IMR-90 (cell line): ENCODE results near the gene KRTAP12-2. TPM values are rescaled to one million over a fixed set of nuclear protein-coding genes. Genes with fewer than 3 reads are reported as not detected.

Source experiments
- ATAC-seq: fragments of 200-7000 bp; cut with Tn5 transposase; 2 replicates; pipeline ENCODE4 v1.9.1; 2020; ENCODE audit warnings: low read depth, mild to moderate bottlenecking, moderate library complexity
- BruUV-seq: library from RNA; stranded (reverse); fragments of 400-500 nt; replicated peaks from 2 replicates; lab custom pipeline; 2021; lab: Mats Ljungman, UMichigan
- CTCF ChIA-PET: fragments of 300-600 bp; formaldehyde crosslinking; extraction: SDS; loops from one replicate; lab custom pipeline; 2021; ENCODE audit warnings: antibody characterized with exemption; lab: Yijun Ruan, JAX
- POLR2A ChIA-PET: fragments of 300-600 bp; sonication (Branson Sonifier 250); formaldehyde crosslinking; loops from one replicate; lab custom pipeline; 2022; ENCODE audit warnings: antibody characterized with exemption; ENCODE audit not compliant: unreplicated experiment; lab: Charles Lee
- DNase-seq: peaks from one replicate; pipeline ENCODE4 v3.0.0; 2013
- H2AFZ ChIP-seq: replicated peaks from 2 replicates; pipeline ENCODE3; 2013; ENCODE audit warnings: low read length, mild to moderate bottlenecking; ENCODE audit not compliant: poor library complexity
- H2AK5ac ChIP-seq: 2 replicates; pipeline ENCODE4 v1.6.1; 2013; ENCODE audit warnings: low read depth, low read length, inconsistent platforms
- H2AK9ac ChIP-seq: replicated peaks from 2 replicates; pipeline ENCODE3; 2013; ENCODE audit warnings: mild to moderate bottlenecking, low read depth, low read length, moderate library complexity; ENCODE audit not compliant: poor library complexity
- H2BK120ac ChIP-seq: 2 replicates; pipeline ENCODE4 v1.6.1; 2013; ENCODE audit warnings: low read depth, low read length, inconsistent platforms
- H2BK15ac ChIP-seq: 3 replicates; pipeline ENCODE4 v1.6.1; 2013; ENCODE audit warnings: low read depth, low read length, inconsistent platforms
- H2BK20ac ChIP-seq: 2 replicates; pipeline ENCODE4 v1.6.1; 2013; ENCODE audit warnings: low read depth, mild to moderate bottlenecking, inconsistent platforms, low read length, moderate library complexity
- H2BK5ac ChIP-seq: 2 replicates; pipeline ENCODE4 v1.6.1; 2013; ENCODE audit warnings: mild to moderate bottlenecking, low read depth, low read length, inconsistent platforms; ENCODE audit not compliant: poor library complexity, severe bottlenecking
- H3K14ac ChIP-seq: replicated peaks from 2 replicates; pipeline ENCODE4 v1.6.1; 2013; ENCODE audit warnings: low read depth, low read length, inconsistent platforms
- H3K18ac ChIP-seq: 2 replicates; pipeline ENCODE4 v1.6.1; 2013; ENCODE audit warnings: low read depth, low read length, control low read depth
- H3K23ac ChIP-seq: 2 replicates; pipeline ENCODE4 v1.6.1; 2013; ENCODE audit warnings: low read depth, low read length, inconsistent platforms
- H3K27ac ChIP-seq: 2 replicates; pipeline ENCODE4 v1.5.1; 2013; ENCODE audit warnings: mild to moderate bottlenecking, control low read depth, low read length; ENCODE audit not compliant: insufficient read depth
- H3K27me3 ChIP-seq: 2 replicates; pipeline ENCODE4 v1.6.1; 2013; ENCODE audit warnings: low read length; ENCODE audit not compliant: control insufficient read depth, insufficient read depth
- H3K36me3 ChIP-seq: 2 replicates; pipeline ENCODE4 v1.6.1; 2013; ENCODE audit warnings: low read length, mixed read lengths; ENCODE audit not compliant: control insufficient read depth, insufficient read depth
- H3K4ac ChIP-seq: 2 replicates; pipeline ENCODE4 v1.6.1; 2013; ENCODE audit warnings: low read depth, low read length, inconsistent platforms
- H3K4me1 ChIP-seq: 2 replicates; pipeline ENCODE4 v1.6.1; 2013; ENCODE audit warnings: low read length, mixed read lengths; ENCODE audit not compliant: control insufficient read depth, insufficient read depth
- H3K4me2 ChIP-seq: 2 replicates; pipeline ENCODE4 v1.6.1; 2013; ENCODE audit warnings: low read depth, mild to moderate bottlenecking, control low read depth, low read length, moderate library complexity
- H3K4me3 ChIP-seq: 2 replicates; pipeline ENCODE4 v1.5.1; 2013; ENCODE audit warnings: low read depth, mild to moderate bottlenecking, control low read depth, low read length, moderate library complexity; ENCODE audit not compliant: insufficient read depth
- H3K56ac ChIP-seq: 2 replicates; pipeline ENCODE4 v1.6.1; 2013; ENCODE audit warnings: low read length, inconsistent platforms; ENCODE audit not compliant: insufficient read depth; ENCODE audit errors: extremely low read depth
- H3K79me1 ChIP-seq, 2 experiments: 2 replicates each; pipeline ENCODE4 v1.6.1; 2013; ENCODE audit warnings: low read length in 2 of 2, inconsistent platforms in 1 of 2, low read depth in 1 of 2
- H3K9ac ChIP-seq: 2 replicates; pipeline ENCODE4 v1.6.1; 2013; ENCODE audit warnings: low read depth, low read length, control low read depth
- H3K9me1 ChIP-seq: 2 replicates; pipeline ENCODE4 v1.6.1; 2013; ENCODE audit warnings: low read length, inconsistent platforms; ENCODE audit not compliant: insufficient read depth
- H3K9me3 ChIP-seq: 2 replicates; pipeline ENCODE4 v1.6.1; 2013; ENCODE audit warnings: low read length; ENCODE audit not compliant: control insufficient read depth, insufficient read depth
- H4K20me1 ChIP-seq: 2 replicates; pipeline ENCODE4 v1.6.1; 2013; ENCODE audit warnings: low read length, inconsistent platforms; ENCODE audit not compliant: insufficient read depth
- H4K5ac ChIP-seq: 2 replicates; pipeline ENCODE4 v1.6.1; 2013; ENCODE audit warnings: mild to moderate bottlenecking, low read depth, low read length, control low read depth
- H4K8ac ChIP-seq, 2 experiments: 2 replicates each; pipeline ENCODE4 v1.6.1; 2013; ENCODE audit warnings: low read depth in 2 of 2, low read length in 2 of 2, control low read depth in 1 of 2, inconsistent platforms in 1 of 2
- H4K91ac ChIP-seq: 2 replicates; pipeline ENCODE4 v1.6.1; 2013; ENCODE audit warnings: low read depth, low read length, inconsistent platforms; ENCODE audit not compliant: insufficient read depth
- POLR2A ChIP-seq: IDR thresholded peaks from 2 replicates; pipeline ENCODE4 v1.6.1; 2012; ENCODE audit warnings: mild to moderate bottlenecking, low read depth, low read length
- SMC3 ChIP-seq: fragments of 150-350 bp; IDR thresholded peaks from 2 replicates; pipeline ENCODE4 v1.6.1; 2016; ENCODE audit warnings: low read depth, mild to moderate bottlenecking, antibody characterized with exemption, low read length, moderate library complexity
- WGBS, 2 experiments: methylation state at CpG; one replicate each; pipeline versions ENCODE4 v1.1.5 to v1.1.7; 2013; ENCODE audit warnings: missing lambda C conversion rate in 2 of 2; ENCODE audit not compliant: insufficient read length in 1 of 2; ENCODE audit errors: extremely low coverage in 2 of 2; 5-methylcytosine and 5-hydroxymethylcytosine counted together
- dilution Hi-C: fragments of 300-500 bp; cut with HindIII; formaldehyde crosslinking; loops from one replicate; pipeline ENCODE4 v1.14.3; 2018; ENCODE audit warnings: low sequenced_read_pairs; ENCODE audit not compliant: unreplicated experiment
- in situ Hi-C: fragments of 300-500 bp; cut with MboI; formaldehyde crosslinking; loops from 3 replicates; pipeline ENCODE4 v1.14.3; 2019; ENCODE audit warnings: low sequenced_read_pairs, inconsistent platforms, mixed read lengths
- intact Hi-C: fragments of 100-400 bp; cut with micrococcal nuclease; formaldehyde crosslinking; loops from 2 replicates; pipeline ENCODE4 v1.10.0; 2022
- polyA plus RNA-seq, 3 experiments: library from polyadenylated mRNA; depleted of rRNA; stranded (reverse); fragments of >200 nt; gene quantifications; 2 replicates each; pipeline ENCODE4 v1.2.3, GENCODE V29; 2012; ENCODE audit warnings: low replicate concordance in 1 of 3
- total RNA-seq: library from RNA; depleted of rRNA; stranded (reverse); fragments of >200 nt; gene quantifications from 2 replicates; pipeline ENCODE4 v1.2.3, GENCODE V29; 2012

Gene KRTAP12-2
- total and polyA plus RNA-seq, 2 of the 4 experiments (the other 2 are of a cell fraction): not detected

DNA sequence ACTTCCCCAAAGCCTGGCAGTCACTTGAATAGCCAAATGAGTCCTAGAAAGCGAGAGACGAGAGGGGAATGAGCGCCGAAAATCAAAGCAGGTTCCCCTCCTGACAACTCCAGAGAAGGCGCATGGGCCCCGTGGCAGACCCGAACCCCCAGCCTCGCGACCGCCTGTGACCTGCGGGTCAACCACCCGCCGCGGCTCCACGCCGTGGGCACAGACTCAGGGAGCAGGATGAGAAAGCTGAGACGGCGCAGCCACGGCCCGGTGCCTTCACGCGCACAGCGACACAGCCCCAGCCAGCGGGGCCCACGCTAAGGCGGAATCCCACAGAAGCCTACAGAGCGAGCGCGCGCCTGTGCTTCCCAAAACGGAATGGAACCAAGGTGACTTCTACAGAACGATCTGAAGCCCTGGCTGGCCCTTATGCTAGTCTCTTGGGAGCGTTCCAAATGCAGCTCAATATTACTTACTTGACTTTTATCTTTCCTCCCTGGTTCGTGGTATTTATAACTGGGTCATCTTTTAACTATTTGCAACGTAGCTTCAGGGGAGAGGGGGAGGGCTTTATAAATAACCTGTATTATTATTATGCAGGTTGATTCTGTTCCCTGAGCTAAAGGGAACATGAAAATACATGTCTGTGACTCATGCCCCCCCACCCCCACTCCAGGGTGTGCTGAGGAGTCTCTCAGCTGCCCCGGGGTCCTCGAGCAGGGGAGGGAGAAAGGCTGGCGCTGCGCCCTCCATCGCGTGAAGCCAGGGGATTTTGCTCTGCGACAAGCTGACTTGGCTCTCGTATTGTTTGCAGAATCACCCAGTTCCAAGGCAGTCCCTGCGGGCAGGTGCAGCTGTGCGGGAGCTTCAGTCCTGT, 42.9 kb upstream of the KRTAP12-2 start:
- dilution Hi-C loops (no loop called here), intact Hi-C loops (loop anchor here (10.0 kb wide), 1 partner anchor 55 kb away; the partner anchor contains the start of genes KRTAP12-3 and KRTAP12-4), in situ Hi-C loops (no loop called here)
- H4K20me1 ChIP-seq: no peaks in the 10 kb centered on the region
- WGBS, 2 experiments: 3% methylated on average over 9 of the region's 45 CpGs; no CpG with 5 or more reads in 1 of the 2 experiments
- peaks cover 6% of the 10 kb centered on the region; the same call in 1 of the 2 replicates for H3K9me3 ChIP-seq
- POLR2A ChIA-PET: no interaction called here
- no peak overlapping the region for H4K5ac ChIP-seq
- no peak overlapping the region for H3K27ac ChIP-seq
- BruUV-seq: no TSS peak
- H2BK15ac ChIP-seq: no peak overlapping the region
- H4K8ac ChIP-seq: no peak overlapping the region
- H3K18ac ChIP-seq: no peak overlapping the region
- DNase-seq (peak; percentile 0), ATAC-seq (peak; percentile 46; the same call in 1 of the 2 replicates)
- no peak overlapping the region for H2BK120ac ChIP-seq
- H2AK5ac ChIP-seq: no peak overlapping the region
- no peak overlapping the region for H3K23ac ChIP-seq
- H3K56ac ChIP-seq: no peak overlapping the region
- H3K79me1 ChIP-seq: no peaks in the 10 kb centered on the region
- H2AFZ ChIP-seq: no peak overlapping the region
- H3K4me3 ChIP-seq: no peak overlapping the region
- H2BK20ac ChIP-seq: no peak overlapping the region
- no peak overlapping the region for H3K4ac ChIP-seq
- H4K91ac ChIP-seq: no peak overlapping the region
- H3K9ac ChIP-seq: no peak overlapping the region
- no peak overlapping the region for H2AK9ac ChIP-seq
- peaks cover 79% of the 10 kb centered on the region for H3K27me3 ChIP-seq
- H3K9me1 ChIP-seq: no peaks in the 10 kb centered on the region
- TF ChIP-seq POLR2A (no peak), SMC3 (no peak)
- H3K36me3 ChIP-seq: no peaks in the 10 kb centered on the region
- CTCF ChIA-PET: no interaction called here
- peak overlapping the region; percentile 31; the same call in 1 of the 2 replicates for H3K4me2 ChIP-seq
- peaks cover 1% of the 10 kb centered on the region; the same call in 1 of the 2 replicates for H3K4me1 ChIP-seq
- no peak overlapping the region for H2BK5ac ChIP-seq
- no peak overlapping the region for H3K14ac ChIP-seq
